NCI-H2107 treated with DMSO at 0.1 percent for 48 hours (cell line): Measurements from ENCODE around the gene RRAGC.

ENCODE experiments used
- DNase-seq: peaks from one replicate; lab custom pipeline; 2025; ENCODE audit not compliant: unreplicated experiment; lab: John Stamatoyannopoulos, UW

RRAGC gene, protein sequence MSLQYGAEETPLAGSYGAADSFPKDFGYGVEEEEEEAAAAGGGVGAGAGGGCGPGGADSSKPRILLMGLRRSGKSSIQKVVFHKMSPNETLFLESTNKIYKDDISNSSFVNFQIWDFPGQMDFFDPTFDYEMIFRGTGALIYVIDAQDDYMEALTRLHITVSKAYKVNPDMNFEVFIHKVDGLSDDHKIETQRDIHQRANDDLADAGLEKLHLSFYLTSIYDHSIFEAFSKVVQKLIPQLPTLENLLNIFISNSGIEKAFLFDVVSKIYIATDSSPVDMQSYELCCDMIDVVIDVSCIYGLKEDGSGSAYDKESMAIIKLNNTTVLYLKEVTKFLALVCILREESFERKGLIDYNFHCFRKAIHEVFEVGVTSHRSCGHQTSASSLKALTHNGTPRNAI

DNA sequence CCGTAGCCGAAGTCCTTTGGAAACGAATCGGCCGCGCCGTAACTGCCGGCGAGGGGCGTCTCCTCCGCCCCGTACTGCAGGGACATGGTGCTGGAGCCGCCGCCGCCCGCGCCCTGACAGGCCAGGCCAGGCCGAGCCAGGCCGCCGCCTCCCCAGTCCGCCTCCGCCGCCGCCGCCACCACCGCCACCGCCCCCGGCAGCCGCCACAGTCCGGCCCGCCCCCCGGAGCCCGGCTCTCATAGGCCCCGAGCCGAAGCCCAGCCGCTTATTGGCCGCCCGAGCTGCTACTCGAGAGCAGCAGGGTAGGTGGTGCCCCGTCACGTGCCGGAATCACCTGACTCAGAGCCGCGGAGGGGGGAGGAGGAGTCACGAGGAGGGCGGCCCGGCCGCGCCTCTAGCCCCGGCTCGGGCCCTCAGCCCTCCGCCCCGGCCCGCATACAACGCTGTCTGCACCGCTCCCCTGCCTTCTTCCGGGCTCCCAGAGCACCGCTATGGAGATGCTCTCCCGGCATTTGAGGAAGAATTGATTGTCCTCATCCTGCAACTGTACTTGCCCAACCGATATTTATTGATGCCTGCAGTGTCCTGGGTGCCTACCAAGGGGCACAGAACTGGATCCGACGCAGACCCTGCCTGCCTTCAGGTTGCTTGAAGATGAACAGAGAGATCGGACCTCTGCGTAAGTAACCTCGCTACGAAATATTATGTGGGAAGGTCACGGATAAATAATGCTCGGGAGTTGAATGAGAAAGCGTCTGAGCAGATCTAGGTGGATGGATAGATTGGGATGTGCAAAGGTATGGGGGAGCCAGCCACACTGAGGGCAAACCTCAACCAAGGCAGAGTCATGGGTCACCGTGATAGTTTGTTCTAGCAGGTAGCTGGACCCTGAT lies at the start of gene RRAGC:
RRAGC (minus strand) TSS at position 212 of the 893 bp plus-strand sequence; CDS start at position 86, 126 bp downstream.
- DNase-seq: peak; percentile 100

DNA sequence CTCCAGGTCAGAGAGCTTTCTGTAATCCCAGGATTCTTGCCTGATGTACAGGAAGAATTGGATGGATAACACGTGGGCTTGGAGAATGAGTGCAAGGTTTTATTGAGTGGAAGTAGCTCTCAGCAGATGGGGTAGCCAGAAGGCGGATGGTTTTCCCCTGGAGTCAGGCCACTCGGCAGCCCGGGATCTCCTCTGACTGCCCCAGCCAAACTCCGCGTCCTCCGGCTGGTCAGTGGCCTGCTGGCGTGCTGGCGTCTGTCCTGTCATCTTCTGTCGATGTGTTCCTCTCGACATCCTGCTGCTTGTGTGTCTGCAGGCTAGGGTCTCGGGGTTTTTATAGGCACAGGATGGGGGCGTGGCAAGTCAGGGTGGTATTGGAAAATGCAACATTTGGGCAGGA lies 49.2 kb upstream of the RRAGC start:
- no peak for DNase-seq

DNA sequence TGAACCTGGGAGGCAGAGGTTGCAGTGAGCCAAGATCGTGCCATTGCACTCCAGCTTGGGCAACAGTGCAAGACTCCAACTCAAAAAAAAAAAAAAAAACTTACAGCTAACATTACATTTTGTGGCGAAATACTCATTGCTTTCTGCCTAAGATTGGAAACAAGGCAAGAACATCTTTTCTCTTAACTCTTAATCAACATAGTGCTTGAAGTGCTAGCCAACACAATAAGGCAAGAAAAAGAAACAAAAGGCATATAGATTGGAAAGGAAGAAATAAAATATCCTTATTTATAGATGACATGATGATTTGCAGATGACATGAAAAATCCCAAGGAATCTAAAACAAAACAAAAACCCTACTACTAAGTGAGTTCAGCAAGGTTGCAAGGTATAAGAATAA lies 46.4 kb upstream of the RRAGC start:
- no peak for DNase-seq

DNA sequence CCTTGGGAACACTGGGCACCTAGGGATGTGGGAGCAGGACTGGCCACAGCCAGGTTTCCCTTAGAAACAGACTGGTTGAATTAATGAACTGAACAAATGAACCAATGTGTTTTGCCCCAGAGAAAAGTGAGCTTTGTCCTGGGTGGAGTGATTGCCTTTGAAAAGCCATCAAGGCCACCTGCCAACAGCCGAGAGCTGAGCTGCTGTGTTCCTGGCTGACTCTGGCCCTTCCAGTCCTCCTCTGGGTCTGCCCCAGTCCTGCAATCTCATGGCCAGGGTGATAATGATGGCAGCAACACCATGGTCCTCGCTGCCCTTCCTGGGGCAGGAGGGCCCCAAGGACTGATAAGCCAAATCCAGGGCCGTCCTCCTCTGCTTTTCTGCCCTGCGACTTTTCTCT lies 40.0 kb upstream of the RRAGC start:
- no peak for DNase-seq

DNA sequence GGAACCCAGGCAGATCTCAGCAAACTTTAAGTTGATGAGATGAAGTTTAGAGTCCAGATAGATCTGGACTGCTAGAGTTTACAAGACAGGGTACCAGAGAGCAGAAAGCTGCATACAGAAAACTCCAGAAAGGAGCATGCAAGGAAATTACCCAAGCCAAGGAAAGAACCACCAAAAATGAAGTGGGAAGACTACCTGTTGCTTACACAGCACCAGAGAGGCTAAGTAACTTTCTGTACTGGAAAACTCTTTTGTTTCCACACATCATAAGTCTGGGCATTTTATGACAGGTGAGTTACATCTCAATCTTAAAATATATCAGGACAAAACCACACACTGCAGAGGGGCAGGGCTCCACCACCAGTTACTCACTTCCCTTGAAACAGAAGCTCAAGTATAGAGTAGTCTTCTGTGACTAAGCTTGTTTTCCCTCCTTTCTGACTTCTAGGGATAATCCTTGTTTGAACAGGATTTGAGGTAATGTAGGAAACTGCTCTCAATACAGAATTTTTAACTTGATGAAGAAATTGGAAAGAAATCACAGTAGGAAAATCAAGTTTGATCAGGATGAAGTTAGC lies 39.2 kb upstream of the RRAGC start:
- DNase-seq: no peak

DNA sequence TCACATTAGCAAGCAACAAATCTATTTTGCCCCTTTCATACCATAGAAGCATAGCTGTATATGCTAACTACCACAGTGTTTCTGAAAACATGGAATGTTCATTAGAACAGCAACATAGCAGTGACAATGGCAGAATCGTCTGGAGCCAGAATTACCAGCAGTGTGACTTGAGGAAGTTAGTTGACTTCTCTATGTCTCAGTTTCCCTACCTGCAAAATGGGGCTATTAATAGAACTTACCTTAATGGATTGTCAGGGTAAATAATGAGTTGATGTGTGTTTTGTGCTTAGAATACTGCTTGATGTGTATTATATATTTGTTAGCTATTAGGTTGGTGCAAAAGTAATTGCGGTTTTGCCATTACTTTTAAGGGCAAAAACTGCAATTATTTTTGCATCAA lies 36.6 kb upstream of the RRAGC start:
- no peak for DNase-seq

DNA sequence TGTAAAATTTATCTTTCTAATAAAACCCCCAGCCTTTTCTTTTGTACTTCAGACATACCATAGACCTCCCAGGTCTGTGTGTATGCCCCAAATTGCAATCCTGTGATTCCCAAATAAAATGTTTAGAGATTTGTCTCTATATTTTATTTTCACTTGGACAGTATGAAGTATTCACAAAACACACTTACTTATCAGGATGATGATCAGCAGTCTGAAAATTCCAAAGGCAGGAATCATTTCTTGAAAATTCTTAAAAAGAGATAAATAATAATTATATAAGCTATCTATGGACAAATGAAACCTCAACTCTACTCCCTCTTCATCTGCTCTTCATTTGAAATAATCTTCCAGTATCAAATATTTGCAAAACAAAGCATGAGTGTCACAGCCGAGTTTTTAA lies 33.4 kb upstream of the RRAGC start:
- DNase-seq: no peak

DNA sequence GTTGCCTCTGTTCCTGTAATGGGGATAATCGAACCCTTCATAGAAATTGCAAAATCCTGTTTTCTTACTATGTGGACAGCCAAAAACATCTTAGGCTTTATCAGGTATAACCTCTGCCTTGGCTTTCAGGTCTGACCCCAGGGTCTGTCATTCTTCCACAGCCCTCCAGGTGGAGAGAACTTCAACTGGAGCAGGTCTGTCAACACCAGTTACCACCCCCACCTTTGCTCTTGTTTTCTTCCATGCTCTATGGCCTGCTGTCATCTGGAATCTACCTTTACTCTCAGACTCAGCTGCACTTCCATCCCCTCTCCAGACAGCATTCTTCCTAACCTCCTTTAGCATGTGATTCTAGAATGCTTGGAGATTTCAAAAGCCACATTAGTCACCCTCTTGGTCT lies 32.2 kb upstream of the RRAGC start:
- peak; percentile 88 for DNase-seq

DNA sequence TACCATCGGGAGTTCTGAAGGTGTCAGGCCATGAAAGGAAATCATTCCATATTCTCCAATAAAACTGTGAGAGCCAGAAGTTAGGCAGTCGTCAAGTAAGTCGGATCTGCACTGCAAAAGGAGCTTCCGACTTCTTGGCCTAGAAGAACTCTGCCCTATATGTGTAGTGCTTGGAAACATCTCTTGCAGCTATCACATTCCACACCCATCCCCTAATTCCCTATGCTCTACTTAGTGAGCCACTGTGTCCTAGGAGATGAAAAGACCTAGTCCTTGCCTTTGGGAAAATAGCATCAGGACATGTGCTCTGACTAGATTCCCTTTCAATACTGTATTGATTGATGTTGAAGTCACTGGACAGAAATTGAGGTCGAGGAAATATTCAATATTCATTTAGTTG lies 30.0 kb upstream of the RRAGC start:
- DNase-seq: no peak

DNA sequence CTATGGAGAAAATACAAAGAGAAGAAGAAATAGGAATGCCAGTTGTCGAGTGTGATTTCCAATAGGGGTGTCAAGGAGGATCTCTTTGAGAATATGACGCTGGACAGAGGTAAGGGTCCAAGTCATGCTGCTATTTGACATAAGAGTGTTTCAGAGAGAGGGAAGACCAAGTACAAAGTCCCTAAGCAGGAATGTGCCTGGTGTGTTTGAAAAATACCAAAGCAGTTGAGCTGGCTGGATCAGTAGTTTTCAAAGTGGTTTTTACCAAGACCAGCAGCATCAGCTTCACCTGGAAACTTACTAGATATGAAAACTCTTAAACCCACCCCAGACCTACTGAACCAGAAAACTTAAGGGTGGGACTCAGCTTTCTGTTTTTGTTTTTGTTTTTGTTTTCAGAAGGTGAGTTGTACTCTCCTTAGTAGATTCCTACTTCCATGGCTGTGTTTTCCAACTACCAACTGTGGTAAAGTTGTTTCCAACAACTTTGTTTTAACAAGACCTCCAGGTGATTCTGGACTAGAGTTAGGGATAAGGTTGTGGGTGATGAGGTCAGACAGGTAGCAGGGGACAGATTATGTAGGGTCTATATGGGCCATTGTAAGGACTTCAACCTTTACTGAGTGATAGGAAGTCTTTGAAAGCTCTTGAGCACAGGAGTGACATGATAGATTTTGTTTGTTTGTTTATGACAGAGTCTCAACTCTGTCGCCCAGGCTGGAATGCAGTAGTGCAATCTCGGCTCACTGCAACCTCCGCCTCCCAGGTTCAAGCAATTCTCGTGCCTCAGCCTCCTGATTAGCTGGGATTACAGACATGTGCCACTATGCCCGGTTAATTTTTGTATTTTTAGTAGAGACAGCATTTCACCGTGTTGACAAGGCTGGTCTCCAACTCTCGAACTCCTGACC lies 29.1 kb upstream of the RRAGC start:
- DNase-seq: no peak

DNA sequence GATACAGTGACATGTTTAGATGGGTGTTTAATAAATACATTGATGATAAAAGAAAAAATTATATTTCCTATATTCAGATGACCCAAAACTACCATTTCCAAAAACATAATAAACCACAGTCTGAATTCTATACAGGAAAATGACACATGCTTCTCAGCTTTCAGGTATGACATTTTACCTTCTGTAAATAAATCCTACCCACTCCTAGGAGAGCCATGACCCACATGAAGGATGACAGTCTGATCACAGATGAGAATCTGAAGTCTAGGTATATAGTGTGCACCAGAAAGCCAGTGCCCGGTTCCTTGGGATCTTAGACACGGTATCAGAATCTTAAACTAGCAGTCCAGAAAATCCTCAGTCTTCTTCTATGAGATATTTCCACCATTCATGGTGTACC lies 25.5 kb upstream of the RRAGC start:
- peak; percentile 93 for DNase-seq

DNA sequence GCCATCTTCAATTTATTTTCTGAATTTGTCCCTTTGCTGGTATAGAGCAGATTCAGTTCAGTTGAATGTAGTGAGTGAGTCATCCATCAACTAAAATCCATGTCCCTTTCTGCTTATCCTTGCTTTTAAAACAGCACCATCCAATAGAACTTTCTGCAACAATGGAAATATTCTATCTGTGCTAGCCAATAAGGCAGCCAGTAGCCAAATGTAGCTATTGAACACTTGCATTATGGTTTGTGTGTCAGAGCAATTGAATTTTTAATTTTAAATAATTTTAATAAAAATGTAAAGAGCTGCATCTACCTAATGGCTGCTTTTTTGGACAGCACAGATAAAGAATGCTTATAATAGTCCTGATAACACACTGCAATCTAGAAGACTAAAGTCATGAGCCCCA lies 21.9 kb upstream of the RRAGC start, which contains the start of gene GJA9:
GJA9 (minus strand) TSS at position 101 of the 400 bp plus-strand sequence. CDS start 5,489 bp downstream, outside the sequence.
- DNase-seq: no peak

DNA sequence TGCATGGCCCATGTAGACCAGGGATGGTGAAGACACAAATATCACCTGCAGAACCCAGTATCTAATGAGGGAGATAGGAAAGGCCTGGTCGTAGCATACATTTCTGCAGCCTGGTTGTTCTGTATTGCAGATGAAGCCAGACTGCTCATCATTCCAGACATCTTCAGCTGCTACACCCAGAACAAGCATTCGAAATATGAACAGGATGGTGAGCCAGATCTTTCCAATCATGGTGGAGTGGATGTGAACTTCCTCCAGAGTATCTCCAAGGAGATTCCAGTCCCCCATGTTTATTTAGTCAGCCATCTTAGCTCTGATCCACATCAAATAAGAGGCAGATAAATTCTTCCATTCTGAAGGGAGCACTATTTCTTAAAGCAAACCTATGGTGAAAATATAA lies 16.2 kb upstream of the RRAGC start:
- no peak for DNase-seq

DNA sequence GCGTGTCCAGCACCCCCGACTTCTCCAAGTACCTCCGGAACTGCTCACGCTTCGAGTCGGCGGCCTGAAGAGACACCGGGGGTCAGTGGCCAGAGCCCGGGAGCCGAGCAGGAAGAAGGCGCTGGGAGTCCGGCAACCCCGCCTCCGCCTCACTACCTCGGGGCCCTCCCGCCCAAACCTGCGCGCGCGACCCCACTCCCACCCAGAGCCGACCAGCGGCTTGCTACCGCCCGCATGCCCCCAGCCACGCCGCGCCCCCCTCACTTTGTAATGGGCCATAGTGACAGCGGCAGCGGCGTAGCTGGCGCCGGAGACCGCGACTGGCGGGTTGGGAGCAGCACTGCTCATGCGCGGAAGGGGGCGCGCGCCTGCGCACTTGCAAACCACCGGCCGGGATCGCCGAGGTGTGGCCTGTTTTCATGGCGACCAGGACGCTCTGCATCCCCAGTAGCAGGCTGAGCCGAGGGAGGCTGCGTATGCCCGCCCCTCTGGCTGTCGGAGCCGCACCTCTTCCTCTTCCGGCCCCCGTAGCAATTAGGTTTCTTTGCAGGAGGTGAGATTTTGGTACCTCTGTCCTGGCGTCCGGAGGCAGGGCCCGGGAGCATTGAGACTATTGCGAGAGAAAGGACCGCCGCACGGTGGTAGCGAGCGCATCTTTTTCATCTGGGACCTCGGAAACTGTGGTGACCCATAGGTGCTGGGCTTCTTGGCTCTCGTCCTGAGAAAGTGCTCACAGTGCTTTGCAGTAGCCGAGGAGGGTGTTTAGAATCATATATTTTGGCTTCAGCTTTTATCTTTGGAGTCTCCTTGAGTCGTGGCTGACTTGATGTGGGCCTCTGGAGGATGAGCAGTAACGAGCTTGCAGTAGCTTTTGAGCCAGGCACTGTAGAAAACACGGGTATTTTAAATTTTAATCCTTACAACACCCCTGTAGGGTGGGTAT lies 13.7 kb upstream of the RRAGC start, which contains the start of gene MYCBP:
MYCBP (minus strand) TSS at position 322 of the 943 bp plus-strand sequence; CDS start at position 279, 43 bp downstream.
- DNase-seq: peak; percentile 100

DNA sequence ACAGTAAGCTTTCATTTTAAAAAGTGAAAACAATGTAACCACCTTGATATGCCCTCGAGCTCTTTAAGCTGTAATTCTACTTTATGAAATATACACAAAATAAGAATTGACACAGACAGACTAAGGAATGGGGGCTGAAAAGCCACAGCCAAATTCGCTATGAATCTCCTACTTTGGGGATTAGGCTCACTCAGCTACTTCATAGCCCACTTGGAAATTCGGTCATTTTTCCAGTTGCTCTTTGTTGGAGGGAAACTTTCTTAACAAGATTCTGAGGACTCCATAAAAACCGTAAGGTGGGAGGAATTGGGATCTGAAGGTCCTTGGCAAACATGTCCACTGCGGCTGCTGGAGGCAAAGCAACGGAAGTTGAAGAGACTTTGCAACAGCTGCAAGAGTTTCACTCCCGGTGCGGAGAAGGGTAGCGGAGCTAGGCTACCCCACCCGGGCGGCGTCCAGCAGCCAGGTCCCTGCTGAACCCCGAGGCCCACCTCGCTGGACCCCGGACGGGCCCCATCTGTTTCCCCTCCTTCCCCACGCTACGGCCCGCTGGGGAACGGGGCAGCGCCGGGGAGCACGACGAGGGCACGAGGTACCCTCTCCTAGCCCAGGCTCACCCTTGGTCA lies 12.9 kb upstream of the RRAGC start:
- DNase-seq: peak; percentile 94

DNA sequence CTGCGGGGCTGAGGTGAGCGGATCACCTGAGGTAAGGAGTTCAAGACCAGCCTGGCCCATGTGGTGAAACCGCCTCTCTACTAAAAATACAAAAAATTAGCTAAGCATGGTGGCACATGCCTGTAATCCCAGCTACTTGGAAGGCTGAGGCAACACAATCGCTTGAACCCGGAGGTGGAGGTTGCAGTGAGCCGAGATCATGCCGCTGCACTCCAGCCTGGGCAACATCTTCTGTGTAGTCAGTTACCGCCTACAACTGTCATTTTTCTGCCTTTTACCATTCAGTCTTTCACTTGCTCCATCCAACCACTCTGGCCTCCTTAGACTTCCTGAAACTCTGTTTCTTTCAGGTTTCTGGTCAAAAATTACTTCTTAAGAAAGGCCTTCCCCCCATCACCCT lies 11.4 kb upstream of the RRAGC start:
- DNase-seq: no peak

DNA sequence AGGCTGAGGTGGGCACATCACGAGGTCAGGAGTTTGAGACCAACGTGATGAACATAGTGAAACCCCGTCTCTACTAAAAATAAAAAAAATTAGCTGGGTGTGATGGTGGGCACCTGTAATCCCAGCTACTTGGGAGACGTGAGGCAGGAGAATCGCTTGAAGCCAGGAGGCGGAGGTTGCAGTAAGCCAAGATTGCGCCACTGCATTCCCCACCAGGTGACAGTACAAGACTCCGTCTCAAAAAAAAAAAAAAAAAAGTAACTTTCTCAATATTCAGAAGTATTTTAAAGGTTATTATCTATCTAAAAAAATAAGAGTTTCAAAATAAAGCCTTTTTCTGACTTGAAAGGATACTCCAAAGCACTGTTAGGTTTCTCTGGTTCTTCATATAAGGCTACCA lies 7.6 kb upstream of the RRAGC start:
- no peak for DNase-seq

DNA sequence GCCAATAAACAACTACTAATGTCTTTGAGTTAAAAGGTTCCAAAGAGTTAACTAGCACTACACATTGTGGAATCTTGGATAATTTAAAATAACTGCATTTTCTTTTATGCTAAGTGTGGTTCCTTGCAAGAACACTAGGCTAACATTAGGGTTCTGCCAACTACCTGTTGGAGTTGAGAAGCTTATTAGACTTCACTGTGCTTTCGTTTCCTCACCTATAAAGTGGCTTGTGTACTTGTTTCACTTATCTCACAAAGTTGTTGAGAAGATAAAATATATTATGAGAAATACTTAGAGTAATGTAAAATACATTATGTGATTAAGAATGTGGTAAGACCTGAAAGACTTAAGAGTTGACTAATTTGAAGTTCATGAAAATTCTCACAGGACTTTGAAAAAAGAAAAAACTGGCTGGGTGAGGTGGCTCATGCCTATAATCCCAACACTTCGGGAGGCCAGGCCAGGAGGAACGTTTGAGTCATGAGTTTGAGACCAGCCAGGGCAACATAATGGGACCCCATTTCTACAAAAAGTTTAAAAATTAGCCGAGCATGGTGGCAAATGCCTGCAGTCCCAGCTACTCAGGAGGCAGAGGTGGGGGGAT lies 5.6 kb upstream of the RRAGC start:
- DNase-seq: no peak

DNA sequence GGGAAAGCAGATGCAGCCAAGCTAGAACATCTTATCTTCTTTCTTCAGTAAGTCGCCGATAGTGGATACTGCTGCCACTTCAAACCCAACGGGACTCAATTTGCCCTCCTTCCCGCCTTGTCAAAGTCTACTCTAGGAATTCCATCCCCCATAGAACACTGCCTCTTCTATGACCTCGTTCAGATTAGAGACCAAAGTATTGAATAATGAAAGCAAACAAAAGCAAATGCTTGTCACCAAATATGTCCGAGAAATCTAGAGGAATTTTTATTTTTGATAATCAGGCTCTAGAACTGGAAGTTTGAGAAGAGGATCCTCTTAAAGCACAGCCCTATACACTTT lies 853 bp upstream of the RRAGC start:
- peak; percentile 100 for DNase-seq
